OCI-M2 (cell line): ENCODE results near the gene LRP8.

Experiments used
- DNase-seq: peaks from one replicate; lab custom pipeline; 2025; ENCODE audit not compliant: unreplicated experiment; lab: John Stamatoyannopoulos, UW

Gene LRP8

GRCh38 chr1:53328009-53328461 lies at the start of gene LRP8:
LRP8 (minus strand) TSS chr1:53328070; CDS start chr1:53327912, 158 bp downstream.
- DNase-seq, result no peak

- DNase-seq, result no peak
Measured at GRCh38 chr1:53377438-53377841, 49.6 kb upstream of the LRP8 start.

- DNase-seq, result no peak
Measured at GRCh38 chr1:53376742-53377437, 49.0 kb upstream of the LRP8 start.

- DNase-seq, result no peak
Measured at GRCh38 chr1:53376041-53376461, 48.2 kb upstream of the LRP8 start.

- DNase-seq, result no peak
Measured at GRCh38 chr1:53375440-53375839, 47.6 kb upstream of the LRP8 start.

GRCh38 chr1:53373246-53373645 lies 45.4 kb upstream of the LRP8 start:
- no peak for DNase-seq

- no peak for DNase-seq
Measured at GRCh38 chr1:53372501-53372951, 44.7 kb upstream of the LRP8 start.

GRCh38 chr1:53371851-53372250 lies 44.0 kb upstream of the LRP8 start:
- no peak for DNase-seq

GRCh38 chr1:53371121-53371666 lies 43.3 kb upstream of the LRP8 start:
- no peak for DNase-seq

- DNase-seq, result no peak
Measured at GRCh38 chr1:53370369-53370961, 42.6 kb upstream of the LRP8 start.

- no peak for DNase-seq
Measured at GRCh38 chr1:53369761-53370160, 41.9 kb upstream of the LRP8 start.

- DNase-seq, result no peak
Measured at GRCh38 chr1:53369034-53369750, 41.3 kb upstream of the LRP8 start.

GRCh38 chr1:53368314-53369033 lies 40.6 kb upstream of the LRP8 start:
- DNase-seq, result no peak

GRCh38 chr1:53367503-53368313 lies 39.8 kb upstream of the LRP8 start:
- no peak for DNase-seq

GRCh38 chr1:53366901-53367502 lies 39.1 kb upstream of the LRP8 start:
- DNase-seq, result no peak

- DNase-seq, result no peak
Measured at GRCh38 chr1:53365437-53366063, 37.7 kb upstream of the LRP8 start.

- DNase-seq, result no peak
Measured at GRCh38 chr1:53362851-53363642, 35.2 kb upstream of the LRP8 start.

- DNase-seq, result no peak
Measured at GRCh38 chr1:53362270-53362669, 34.4 kb upstream of the LRP8 start.

GRCh38 chr1:53361541-53361961 lies 33.7 kb upstream of the LRP8 start:
- no peak for DNase-seq
